ENCODE data around the gene DIP2A. TPM values are rescaled to one million over a fixed set of nuclear protein-coding genes. Genes with fewer than 3 reads are reported as not detected.

Gene DIP2A
- total and polyA plus RNA-seq, 2 of the 13 experiments (the other 11 are each of a cell fraction or from before 2014, with no cell fraction given), result 18.5 to 37.6 TPM

DNA sequence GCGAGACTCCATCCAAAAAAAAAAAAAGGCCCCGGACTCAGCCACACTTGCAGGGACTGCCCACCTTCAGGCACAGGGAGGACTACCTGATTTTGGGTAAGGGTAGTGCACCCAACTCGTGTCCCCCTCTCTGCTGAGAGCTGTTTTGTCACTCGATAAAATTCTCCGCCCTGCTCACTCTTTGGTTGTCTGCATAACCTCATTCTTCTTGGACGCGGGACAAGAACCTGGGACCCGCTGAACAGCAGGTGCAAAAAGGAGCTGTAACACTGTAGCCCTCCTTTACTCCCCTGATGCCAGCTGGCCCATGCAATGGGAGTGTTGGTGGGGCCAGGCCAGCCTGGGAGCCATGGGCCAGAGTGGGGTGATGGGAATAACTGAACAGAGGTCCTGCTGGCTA, 135.6 kb downstream of the DIP2A start (continued):
- no peak for TF ChIP-seq XBP1 (CRISPR knock-in tag; IDR thresholded peaks at IDR 0.05)
- TF ChIP-seq TFDP1 (CRISPR knock-in tag; IDR thresholded peaks at IDR 0.05; ENCODE audit: borderline replicate concordance), result no peak

DNA sequence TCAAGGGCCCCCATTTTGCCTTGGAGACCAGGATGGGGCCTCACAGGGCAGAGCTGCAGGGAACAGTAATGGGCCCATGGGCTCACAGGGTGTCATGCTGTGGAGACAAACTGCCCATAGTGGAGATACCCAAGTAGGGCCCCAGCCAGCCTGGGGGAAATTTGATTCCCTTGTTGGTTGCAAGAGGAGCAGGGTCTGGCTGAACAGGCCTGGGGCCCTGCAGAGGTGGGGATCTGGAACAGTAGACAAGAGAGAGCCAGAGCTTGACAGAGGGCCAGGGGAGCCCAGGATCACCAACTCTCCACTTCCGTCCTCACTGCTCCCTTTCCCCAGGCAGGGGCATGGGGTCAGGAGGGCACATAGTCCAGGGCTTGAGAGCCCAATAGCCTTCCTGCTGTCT, 137.5 kb downstream of the DIP2A start:
- no peaks in the 10 kb centered on the region for H3K79me2 ChIP-seq (ENCODE audit: insufficient read depth, low read length)
- no peak for TF ChIP-seq ZNF230 (CRISPR knock-in tag; IDR thresholded peaks at IDR 0.05)
- TF ChIP-seq SIX4 (CRISPR knock-in tag; IDR thresholded peaks at IDR 0.05), result 0 out of 2 replicates have a peak, but pooled peaks have one; percentile 14
- H3K27ac ChIP-seq (ENCODE audit: extremely low read length, insufficient read depth, low read length), result no peak overlapping the region
- no TSS peak for BruUV-seq (replicated peaks)
- in situ Hi-C loops (cut with HindIII; ENCODE audit: extremely low pct_ligation_motif_present, low pct_unique_long_range_greater_than_20kb) (no loop called here), intact Hi-C loops (cut with micrococcal nuclease; ENCODE audit: unreplicated experiment) (loop anchor here (2.0 kb wide), 1 partner anchor 13 kb away; no protein-coding TSS in a partner anchor)
- no peaks in the 10 kb centered on the region for H3K27me3 ChIP-seq (ENCODE audit: control insufficient read depth in 1 of 2, insufficient read depth in 2 of 2, low read length in 2 of 2)
- H4K20me1 ChIP-seq (ENCODE audit: insufficient read depth, low read length), result no peaks in the 10 kb centered on the region
- ATAC-seq (no peak), FAIRE-seq (no peak), DNase-seq (ENCODE audit: low spot score) (no peak)
- H2AFZ ChIP-seq (ENCODE audit: low read length), result no peak overlapping the region
- H3K9me3 ChIP-seq (ENCODE audit: low read length), result peaks cover 13% of the 10 kb centered on the region; the same call in 1 of the 2 replicates
- CTCF ChIA-PET (ENCODE audit: low intra/inter-chr PET ratio, low total read pairs), result no interaction called here
- no peak overlapping the region for H3K9ac ChIP-seq (ENCODE audit: insufficient read depth, low read depth, low read length)
- POLR2A ChIA-PET, result no interaction called here
- peaks cover 39% of the 10 kb centered on the region for H3K4me1 ChIP-seq (ENCODE audit: insufficient read depth, low read length)
- WGBS (ENCODE audit: low lambda C conversion rate), result 0% methylated on average over 1 of the region's 1 CpG
- no peaks in the 10 kb centered on the region for H3K36me3 ChIP-seq (replicated peaks in 1 of 2; ENCODE audit: control insufficient read depth in 1 of 2, insufficient read depth in 2 of 2, low read length in 2 of 2)
- peak overlapping the region; percentile 2; the same call in 1 of the 2 replicates for H3K4me2 ChIP-seq (ENCODE audit: low read depth, low read length)
- H3K4me3 ChIP-seq (replicated peaks in 1 of 3; ENCODE audit: insufficient read depth in 1 of 3, low read depth in 2 of 3, low read length in 3 of 3), result no peak overlapping the region

DNA sequence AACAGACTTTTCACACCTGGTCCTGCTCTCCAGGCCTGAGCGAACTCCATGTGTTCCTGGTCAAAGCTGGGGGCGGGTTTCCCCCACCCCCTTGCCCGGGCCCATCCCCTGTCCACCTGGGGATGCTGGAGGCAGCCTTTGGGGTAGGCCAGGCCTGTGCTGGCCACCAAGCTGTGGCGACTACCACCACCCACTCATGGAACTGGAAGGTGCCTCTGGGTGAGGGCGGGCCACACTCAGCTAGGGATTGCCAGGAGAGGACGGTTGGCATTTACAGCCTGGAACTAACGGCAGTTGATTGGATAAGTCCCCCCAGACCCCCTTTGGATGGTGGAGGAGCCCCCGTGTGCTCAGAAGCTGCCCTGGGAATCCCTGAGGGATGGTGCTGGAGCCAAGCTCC, 138.3 kb downstream of the DIP2A start:
- H3K4me3 ChIP-seq (replicated peaks in 1 of 3; ENCODE audit: insufficient read depth in 1 of 3, low read depth in 2 of 3, low read length in 3 of 3), result no peak overlapping the region
- 29% methylated on average over 1 of the region's 8 CpGs for WGBS (ENCODE audit: low lambda C conversion rate)
- DNase-seq (ENCODE audit: low spot score), result no peak
- no peak overlapping the region for H2AFZ ChIP-seq (ENCODE audit: low read length)
- ChIA-PET POLR2A (no interaction called here), CTCF (ENCODE audit: low intra/inter-chr PET ratio, low total read pairs) (no interaction called here)
- no peaks in the 10 kb centered on the region for H3K79me2 ChIP-seq (ENCODE audit: insufficient read depth, low read length)
- in situ Hi-C loops (cut with HindIII; ENCODE audit: extremely low pct_ligation_motif_present, low pct_unique_long_range_greater_than_20kb), result no loop called here
- H3K4me2 ChIP-seq (ENCODE audit: low read depth, low read length), result no peak overlapping the region
- peaks cover 13% of the 10 kb centered on the region; the same call in 1 of the 2 replicates for H3K9me3 ChIP-seq (ENCODE audit: low read length)
- BruUV-seq (replicated peaks), result no TSS peak
- no peak for ATAC-seq
- no peak overlapping the region for H3K9ac ChIP-seq (ENCODE audit: insufficient read depth, low read depth, low read length)
- H3K4me1 ChIP-seq (ENCODE audit: insufficient read depth, low read length), result peaks cover 48% of the 10 kb centered on the region
- FAIRE-seq, result no peak
- H4K20me1 ChIP-seq (ENCODE audit: insufficient read depth, low read length), result no peaks in the 10 kb centered on the region
- no peaks in the 10 kb centered on the region for H3K36me3 ChIP-seq (replicated peaks in 1 of 2; ENCODE audit: control insufficient read depth in 1 of 2, insufficient read depth in 2 of 2, low read length in 2 of 2)
- no peak overlapping the region for H3K27ac ChIP-seq (ENCODE audit: extremely low read length, insufficient read depth, low read length)
- no peaks in the 10 kb centered on the region for H3K27me3 ChIP-seq (ENCODE audit: control insufficient read depth in 1 of 2, insufficient read depth in 2 of 2, low read length in 2 of 2)
- intact Hi-C loops (cut with micrococcal nuclease; ENCODE audit: unreplicated experiment), result loop anchor here (2.0 kb wide), 1 partner anchor 14 kb away; no protein-coding TSS in a partner anchor
- TF ChIP-seq ZNF772 (CRISPR knock-in tag; IDR thresholded peaks at IDR 0.05), result no peak
- no peak for TF ChIP-seq ZNF552 (CRISPR knock-in tag; IDR thresholded peaks at IDR 0.05; ENCODE audit: borderline replicate concordance)
- no peak for TF ChIP-seq KAT7 (CRISPR knock-in tag; IDR thresholded peaks at IDR 0.05; ENCODE audit: borderline replicate concordance)
- TF ChIP-seq, protein P1, sequence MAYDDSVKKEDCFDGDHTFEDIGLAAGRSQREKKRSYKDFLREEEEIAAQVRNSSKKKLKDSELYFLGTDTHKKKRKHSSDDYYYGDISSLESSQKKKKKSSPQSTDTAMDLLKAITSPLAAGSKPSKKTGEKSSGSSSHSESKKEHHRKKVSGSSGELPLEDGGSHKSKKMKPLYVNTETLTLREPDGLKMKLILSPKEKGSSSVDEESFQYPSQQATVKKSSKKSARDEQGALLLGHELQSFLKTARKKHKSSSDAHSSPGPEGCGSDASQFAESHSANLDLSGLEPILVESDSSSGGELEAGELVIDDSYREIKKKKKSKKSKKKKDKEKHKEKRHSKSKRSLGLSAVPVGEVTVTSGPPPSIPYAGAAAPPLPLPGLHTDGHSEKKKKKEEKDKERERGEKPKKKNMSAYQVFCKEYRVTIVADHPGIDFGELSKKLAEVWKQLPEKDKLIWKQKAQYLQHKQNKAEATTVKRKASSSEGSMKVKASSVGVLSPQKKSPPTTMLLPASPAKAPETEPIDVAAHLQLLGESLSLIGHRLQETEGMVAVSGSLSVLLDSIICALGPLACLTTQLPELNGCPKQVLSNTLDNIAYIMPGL (CRISPR knock-in tag; IDR thresholded peaks at IDR 0.05; ENCODE audit: borderline replicate concordance in 1 of 2, low read depth in 1 of 2), result no peak
- no peak for TF ChIP-seq MLXIP (CRISPR knock-in tag; IDR thresholded peaks at IDR 0.05; ENCODE audit: borderline replicate concordance)
- TF ChIP-seq SMAD3 (CRISPR knock-in tag; IDR thresholded peaks at IDR 0.05), result no peak

Data from HepG2 (cell line).